HT-29 (cell line): ENCODE results near the gene MRPL58. TPM values are rescaled to one million over a fixed set of nuclear protein-coding genes. Genes with fewer than 3 reads are reported as not detected.

Experiments used
- DNase-seq: peaks from one replicate; pipeline ENCODE4 v3.0.0-alpha.2; 2015; ENCODE audit warnings: low spot score
- total RNA-seq: library from RNA; depleted of rRNA; stranded (reverse); fragments of >200 nt; shearing (Covaris generic); gene quantifications from 2 replicates; pipeline ENCODE4 v1.2.3, GENCODE V29; 2014

Gene MRPL58
- total RNA-seq, 1 experiment from 2014 or later = 61.7 TPM

DNA sequence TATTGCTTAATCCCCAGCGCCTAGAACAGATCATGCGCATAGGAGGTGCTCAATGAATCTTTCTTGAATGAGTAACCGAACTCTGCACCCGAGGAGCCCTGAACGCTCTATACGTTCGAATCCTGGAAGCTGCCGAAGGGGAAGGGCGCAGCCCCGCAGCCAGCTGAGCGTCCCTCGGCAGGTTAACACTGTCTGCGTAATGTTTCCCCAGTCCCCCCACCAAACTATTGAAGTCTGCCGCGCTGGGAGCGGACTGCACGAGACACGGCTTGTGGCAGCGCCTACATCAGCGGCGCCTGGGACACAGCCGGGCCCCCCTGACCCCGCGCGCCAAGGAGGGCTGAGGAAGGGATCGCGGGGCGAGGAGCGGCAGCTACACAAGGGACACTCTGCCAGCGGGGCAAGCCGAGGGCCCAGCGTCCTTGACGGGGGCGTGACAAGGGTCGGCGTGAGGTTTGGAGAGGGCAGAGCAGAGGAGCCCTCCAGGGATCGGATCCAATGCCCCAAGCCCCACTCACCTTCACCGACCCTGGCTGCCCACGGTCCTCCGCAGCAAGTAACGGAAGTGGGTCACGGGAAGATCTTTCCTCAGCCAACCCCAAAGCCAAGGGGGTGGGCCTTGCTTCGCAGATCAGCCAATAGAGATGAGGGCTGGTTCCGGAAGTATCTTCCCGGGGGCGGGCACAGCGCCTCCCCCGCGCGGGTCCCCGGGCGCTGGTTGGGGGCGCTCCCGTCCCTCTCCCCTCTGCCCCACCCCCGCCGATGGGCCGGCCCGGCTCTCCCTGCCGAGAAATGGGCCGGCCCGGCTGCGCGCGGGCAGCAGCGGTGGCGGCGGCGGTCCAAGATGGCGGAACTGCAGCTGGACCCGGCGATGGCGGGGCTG is 34.2 kb downstream of the MRPL58 start, which contains the start of the genes ATP5PD and KCTD2:
Gene ATP5PD, minus strand, starts transcription at position 563 of the 883 bp plus-strand sequence. CDS start 4,319 bp downstream, outside the sequence.
Gene KCTD2, plus strand, starts transcription at position 819 of the 883 bp plus-strand sequence. Its CDS starts 26 bp downstream, at position 845.
- DNase-seq = peak; percentile 93

DNA sequence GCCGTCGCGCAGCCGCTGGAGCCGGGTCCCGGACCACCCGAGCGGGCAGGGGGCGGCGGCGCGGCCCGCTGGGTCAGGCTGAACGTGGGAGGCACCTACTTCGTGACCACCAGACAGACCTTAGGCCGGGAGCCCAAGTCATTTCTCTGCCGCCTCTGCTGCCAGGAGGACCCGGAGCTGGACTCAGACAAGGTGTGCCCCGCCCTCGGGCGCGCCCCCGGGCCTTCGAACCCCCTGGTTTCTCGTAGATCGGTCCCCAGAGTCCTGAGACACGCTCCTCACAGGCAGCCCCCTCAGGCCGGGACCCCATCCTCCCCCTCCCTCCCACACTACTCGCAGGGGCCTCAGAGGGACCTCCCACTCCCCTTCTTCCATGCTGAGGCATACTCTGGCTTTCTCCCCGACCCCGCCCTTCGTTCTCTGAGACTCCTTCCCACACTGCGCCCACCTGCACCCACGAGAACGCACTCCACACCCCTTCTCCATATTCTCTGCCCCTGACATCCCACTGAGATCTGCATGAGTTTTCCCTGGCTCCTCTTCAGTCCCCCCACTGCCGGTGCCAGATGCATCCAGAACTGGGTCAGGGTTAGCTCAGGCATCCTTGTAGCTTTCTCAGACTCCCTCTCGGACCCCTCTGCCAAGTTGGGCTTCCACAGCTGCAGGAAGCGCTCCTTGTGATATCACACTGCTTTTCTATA is 35.1 kb downstream of the MRPL58 start:
- DNase-seq = no peak

DNA sequence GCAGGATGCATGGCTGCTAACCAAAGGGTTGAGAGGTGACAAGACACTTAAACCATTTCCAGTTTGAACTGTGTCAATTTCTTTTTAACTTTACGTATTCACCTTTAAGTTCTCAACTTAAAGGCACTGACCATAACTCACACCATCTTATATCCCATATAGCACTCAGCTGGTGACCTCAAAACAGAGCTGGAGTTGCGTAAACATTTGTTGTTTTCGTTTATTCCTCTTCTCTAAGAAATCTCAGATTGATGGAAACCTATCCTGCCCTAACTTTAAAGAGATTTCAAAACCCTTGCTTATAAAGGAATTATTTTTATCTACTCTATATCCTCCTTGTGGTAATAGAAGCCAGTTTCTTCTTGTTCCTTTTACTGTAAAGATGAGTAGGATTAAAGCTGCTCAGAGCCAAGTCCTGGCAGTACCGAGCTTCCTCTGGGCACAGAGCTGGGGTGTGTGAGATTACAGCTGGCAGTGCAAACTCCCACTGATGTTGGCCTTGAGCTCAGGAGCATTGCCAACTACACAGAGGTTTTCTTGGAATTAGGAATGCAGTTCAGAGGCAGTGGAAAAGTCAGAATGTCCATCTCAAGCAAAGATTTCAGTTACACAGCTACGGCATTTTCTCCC is 35.9 kb downstream of the MRPL58 start:
- DNase-seq = no peak

DNA sequence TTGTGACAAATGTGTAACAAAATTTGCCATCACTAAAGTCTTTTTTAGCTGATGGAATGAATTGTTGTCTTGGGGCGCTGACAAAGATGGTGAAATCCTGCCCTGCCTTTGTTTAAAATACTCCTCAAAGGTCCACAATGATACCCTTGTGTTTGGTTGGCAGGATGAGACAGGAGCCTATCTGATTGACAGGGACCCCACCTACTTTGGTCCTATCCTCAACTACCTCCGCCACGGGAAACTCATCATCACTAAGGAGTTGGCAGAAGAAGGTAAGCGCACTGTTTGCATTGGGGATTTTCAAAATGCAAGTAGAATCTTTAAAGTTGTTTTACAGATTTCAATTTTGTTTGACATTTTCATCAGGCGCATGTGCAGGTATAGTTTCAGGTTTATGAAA is 36.6 kb downstream of the MRPL58 start:
- no peak for DNase-seq

DNA sequence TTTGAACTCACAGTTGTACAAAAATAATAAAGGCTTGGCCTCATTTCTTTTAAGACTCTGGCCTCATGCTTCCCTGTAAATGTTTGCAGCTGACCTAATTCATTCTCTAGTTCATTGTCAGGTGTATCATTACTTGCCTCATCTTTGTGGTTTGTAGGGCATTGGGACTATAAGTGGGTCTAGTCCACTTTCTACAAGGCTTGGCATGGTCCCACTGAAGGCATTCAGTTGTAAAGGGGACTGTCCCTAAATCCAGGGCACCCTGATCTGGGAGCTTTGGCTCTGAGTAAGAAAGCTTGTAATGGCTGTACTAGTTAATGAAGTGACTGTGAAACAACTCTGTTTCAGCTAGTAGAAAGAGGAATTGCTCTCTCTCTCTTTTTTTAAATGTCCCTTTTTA is 37.2 kb downstream of the MRPL58 start:
- DNase-seq = no peak

DNA sequence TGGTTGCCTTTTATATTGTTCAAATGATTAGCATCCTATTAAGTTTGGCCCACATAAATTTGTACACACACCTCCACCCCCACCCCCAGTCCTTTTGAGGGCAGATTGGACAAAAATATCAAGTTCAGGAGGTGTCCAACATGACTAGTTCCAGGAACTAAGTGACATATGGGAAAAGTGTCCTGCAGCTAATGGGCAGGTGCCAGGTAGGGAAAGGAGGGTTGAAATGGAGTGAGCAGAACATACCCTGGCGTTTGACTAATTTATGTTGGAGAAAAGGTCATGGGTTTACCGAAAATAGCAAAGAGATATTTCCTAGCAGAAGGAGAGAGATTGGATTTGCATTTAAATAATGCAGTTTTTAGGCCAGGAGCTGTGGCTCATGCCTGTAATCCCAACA is 39.5 kb downstream of the MRPL58 start:
- DNase-seq = no peak

DNA sequence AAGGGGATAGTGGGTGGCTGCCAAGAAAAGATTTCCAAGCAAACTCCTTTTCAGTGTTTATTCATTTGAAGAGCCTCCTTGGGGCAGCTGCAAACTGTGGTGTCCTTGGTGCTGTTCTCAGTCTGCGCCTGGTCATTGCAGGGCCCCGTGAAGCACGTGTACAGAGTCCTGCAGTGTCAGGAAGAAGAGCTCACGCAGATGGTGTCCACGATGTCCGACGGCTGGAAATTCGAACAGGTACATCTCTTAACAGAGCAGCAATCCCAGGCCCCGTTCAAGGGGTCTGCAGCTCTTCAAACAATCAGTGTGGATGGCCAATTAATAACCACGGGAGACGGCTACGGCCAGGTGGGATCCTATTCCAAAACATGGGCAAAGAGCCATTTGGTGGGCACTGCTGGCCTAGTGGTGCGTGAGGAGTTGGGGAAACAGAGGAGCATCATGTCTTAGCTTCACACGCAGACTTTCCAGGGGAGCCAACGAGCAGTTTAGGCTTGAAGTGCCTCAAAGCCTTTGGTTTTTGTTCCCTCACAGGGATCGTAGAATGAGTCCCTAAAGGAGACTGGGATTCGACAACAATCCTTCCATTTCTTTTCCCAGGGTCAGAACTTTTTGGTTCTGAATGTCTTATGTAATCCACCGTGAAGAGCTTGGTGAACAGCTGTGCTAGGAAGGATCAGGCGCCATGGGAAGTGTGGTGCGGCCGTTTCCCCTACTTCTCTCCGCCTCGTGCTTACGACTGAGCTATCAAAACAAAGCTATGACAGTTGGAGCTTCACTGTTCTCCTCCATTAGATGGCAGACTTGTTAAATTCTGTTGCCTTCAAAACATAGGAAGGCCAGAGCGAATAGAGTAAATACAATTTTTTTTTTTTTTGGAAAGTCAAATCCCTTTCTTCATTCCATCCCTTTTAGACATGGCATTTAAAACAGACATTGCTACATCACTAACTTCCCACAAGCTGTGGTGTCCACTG is 47.2 kb downstream of the MRPL58 start:
- DNase-seq = peak; percentile 44

DNA sequence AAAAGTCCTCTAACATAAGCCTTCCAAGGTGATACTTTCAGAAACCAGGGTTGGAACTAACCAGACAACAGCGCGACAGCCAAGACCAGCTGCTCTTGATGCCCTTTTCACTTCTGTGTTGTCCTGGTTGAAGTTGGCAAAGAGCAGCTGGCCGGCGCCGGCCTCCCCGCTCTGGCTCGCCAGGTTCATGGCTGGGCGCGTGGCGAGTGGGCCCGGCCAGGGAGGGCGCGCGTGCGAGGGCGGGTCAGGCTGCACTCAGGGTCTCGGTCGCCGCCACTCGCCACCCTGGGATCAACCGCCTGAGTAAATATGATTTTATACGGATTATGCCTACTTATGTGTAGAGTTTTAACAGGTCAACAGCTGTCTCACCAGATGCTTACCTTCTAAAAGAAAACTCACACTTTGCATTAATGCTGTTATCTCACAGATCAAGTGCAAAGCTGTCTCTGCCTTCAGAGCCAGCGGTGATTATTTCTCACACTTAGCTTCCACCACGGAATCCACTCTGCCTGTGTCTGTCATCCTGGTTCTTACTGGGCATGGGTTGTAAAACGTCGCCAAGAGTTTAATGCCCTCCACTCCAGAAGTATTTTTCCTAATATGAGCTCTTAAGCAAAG is 48.1 kb downstream of the MRPL58 start:
- no peak for DNase-seq

DNA sequence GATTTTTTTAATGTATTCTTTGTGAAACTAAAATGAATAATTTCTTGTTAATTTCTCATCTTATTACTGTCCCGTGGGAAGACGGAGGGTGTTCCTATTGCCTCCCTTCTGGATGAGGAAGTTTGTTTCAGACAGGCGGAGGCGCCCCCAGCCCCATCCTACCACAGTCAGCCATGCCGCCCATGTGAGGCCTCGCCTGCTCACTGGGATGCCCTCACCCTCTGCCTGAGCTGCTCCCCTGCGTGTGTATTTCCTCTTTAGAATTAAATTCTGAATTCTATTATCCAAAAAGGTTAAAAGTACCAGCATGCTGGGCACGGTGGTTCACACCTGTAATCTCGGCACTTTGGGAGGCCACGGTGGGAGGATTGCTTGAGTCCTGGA is 48.6 kb downstream of the MRPL58 start:
- no peak for DNase-seq

DNA sequence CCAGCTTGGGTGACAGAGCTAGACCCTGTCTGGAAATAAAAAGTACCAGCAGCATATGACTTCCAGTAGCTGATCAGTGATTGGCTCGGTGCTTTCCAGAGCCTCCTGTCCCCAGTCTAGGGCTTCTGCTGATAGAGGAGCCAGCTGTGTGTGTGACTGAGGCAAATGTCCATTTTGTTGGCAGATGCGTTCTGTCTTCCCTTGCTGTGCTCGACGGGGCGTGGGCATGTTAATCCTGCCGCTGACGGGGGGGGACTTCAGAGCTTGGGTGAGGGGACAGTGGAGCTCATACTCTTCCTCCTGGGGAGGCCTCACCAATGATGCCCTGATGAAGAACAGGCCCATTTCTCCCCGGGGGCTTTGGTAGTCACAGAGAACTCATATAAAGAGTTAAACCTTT is 49.1 kb downstream of the MRPL58 start:
- no peak for DNase-seq

DNA sequence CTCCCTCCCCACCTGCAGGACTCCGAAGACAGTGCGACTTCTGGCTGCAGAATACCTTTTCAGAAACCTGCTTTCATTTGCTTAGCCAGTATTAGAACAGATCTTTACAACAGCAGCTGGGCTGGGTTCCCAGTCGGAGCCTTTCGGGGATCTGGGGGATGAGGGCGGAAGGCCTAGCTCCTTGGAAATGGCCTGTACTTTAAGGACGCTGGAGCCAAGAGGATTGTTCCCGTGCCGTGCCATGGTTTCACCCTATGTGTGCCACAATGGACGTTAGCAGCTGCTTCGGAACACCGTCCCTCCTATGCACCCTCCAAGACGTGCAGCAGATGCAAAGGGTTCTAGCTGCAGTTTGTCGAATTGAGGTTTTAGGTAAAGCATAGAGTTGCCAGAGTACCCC is 50.7 kb downstream of the MRPL58 start:
- DNase-seq = no peak

DNA sequence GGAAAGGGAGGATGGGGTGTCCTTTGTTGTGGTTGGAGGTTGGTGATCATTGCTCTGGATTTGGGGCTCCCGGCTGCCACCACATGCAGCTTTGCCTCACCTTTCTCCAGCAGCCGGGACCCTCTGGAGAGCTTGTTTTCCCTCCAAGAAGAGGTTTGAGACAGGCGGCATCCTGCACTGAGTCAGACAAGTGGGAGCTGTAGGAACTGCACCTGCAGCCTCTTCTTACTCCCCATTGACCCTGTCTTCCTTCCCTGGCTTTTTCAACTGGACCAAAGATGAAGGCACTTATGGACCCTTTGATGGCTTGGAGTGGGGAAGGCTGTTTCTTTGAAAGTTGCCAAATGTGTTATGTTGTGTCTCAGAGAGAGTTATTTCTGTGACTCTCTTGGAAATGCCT is 51.2 kb downstream of the MRPL58 start:
- DNase-seq = no peak

DNA sequence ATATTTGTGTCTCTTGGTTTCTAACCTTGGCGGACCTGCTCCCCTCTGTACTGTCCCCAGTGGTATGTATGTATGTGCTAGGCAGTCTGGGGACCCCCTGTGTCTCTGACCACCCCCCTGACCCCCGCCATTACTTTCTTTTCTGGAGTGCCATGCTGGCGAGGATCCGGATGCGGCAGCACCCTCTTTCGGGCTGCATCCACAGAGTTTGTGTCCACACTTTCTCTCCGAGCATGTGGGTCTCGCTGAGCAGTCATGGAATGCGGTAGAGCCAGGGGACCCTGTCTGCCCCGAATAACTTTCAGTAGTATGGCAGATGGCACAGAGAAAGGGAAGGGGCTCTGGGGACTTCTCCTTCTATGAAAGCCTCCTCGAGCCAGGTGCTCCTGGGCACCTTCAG is 51.6 kb downstream of the MRPL58 start:
- no peak for DNase-seq

DNA sequence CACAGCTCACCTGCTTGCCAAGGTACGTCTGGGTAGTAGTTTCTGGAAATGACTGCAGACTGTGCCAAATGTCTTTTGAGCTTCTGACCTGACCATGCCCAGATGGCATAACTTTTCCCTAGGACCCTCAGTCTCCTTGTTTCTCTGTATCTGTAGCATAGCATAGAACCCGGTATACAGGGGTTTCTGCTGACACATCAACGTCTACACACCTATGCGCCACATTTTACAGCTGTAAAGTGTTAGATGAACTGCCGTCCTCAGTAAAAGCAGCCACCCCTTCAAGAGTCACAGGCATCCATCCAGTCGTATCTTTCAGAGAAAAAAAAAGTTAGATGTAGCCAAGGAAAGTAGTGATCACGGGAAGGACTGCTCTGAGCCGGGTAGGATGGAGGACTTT is 52.0 kb downstream of the MRPL58 start:
- no peak for DNase-seq

DNA sequence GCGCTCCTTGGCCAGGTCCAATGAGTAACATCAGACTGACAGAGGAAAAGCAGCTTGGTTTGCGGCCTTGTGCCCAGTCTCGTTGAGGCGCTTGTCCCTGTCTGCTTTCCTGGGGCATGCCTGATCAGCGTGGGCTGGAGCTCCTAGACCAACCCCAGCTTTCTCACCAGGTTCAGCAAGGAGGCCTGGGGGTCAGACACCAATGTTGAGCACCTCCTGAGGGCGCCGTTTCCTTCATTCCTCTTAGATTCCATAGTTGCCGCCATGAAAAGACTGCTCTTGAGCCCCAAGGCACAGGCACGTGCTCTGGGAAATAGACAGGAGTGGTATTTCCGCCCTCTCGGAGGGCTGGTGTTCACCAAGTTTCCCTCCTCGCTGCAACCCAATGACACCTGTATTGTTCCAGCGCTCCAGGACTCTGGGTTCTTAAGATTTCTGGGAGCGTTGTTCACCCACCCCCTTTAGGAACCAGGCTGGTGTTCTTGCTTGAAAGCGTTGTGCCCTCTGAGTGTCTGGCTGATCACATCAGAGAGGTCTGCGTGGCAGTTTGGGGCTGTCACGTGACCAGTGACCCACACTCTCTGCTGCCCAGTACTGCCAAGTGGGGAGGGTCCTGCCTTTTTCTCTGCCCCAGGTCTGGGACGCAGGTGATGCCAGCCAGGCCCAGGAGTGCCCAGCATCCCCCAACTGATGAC is 52.5 kb downstream of the MRPL58 start:
- no peak for DNase-seq

DNA sequence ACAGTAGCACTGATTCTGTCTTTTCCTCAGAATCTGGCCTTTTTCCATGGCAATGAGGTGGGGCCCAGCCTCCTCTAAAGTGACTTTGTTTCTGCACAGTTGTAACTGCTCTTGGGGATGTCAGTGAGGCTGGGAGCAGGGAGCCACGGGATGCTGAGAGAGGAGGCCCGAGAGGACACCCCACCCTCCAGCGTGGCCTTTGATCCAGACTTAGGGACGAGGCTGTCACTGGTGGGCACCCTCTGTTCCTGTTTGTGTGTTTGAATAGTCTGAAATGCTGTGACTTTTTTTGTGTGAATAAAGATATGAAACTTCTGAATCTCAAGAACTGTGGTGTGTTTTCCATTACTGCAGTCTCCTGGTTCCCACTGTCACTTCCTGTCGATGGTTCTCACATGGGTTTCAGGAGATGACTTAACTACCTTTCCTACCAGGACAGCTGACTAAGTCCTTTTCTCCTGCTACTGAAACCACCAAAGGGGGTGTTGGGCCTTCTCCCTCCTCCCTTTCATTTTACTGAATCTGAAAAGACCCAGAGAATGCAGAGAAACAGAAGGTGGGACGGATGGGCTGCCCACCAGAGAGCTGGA is 53.2 kb downstream of the MRPL58 start:
- no peak for DNase-seq

DNA sequence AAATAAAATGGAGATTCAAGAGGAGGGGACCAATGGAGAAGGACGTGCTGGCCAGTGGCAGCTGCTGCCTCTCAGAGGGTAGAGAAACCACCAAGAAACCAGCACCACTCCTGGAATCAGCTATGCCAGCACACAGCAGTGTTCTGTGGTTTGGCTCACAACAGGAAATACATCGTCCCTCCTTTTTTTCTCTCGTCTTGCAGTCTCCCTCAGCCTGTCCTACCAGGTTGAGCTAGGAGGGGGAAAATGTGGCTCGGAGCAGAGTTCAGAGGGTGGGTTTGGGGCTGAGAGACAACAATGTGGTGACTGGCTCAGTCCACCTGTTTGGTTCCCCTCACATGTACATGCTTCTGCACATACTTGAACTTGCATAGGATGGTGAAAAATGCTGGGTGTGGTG is 55.4 kb downstream of the MRPL58 start:
- peak; percentile 23 for DNase-seq

DNA sequence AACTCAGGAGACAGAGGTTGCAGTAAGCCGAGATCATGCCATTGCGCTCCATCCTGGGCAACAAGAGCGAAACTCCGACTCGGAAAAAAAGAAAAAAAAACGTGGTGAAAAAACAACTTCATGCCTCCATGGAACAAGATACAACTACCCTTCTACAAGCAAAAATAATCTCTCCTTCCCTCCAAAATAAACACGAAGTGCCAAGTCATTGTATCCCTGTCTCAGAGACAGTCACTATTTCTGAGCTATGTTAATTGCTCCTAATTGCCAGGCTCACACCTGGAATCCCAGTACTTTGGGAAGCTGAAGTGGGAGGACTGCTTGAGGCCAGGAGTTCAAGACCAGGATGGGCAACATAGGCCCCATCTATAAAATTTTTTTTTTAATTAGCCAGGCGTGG is 56.3 kb downstream of the MRPL58 start:
- no peak for DNase-seq

DNA sequence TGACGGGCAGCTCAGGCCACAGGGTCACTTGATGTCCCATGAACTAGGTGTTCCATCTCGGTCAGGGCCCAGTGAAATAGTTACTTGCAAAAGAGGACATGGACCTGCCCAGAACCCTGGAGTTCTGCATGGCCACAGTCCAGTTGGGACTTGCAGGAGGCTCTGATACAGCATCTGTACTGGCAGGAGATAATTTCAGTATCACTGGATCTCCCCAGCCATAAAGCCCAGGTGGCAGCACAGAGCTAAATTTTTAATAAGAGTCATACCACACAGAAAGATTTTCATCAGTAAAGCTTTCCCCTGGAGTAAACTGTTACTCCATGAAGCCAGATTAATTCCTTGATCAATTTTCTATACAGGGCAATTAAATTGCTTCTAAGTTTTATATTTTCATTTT is 57.3 kb downstream of the MRPL58 start:
- peak; percentile 75 for DNase-seq
